ENCODE data around the gene TEAD1.

GRCh38 chr11:12865863-12866595 is 191.8 kb downstream of the TEAD1 start:
- no peak for TF ChIP-seq POLR2A (IDR thresholded peaks at IDR 0.05)
- no peak for TF ChIP-seq CTCF (IDR thresholded peaks at IDR 0.05)
